ENCODE results near the gene UCK2. TPM values are rescaled to one million over a fixed set of nuclear protein-coding genes. Genes with fewer than 3 reads are reported as not detected.

UCK2 gene
- total RNA-seq, 1 donor from 2014 or later: 49.8 TPM

- no peaks in the 10 kb centered on the region for H3K4me1 Mint-ChIP-seq (ENCODE audit: unreplicated experiment)
- H3K36me3 Mint-ChIP-seq (ENCODE audit: unreplicated experiment): no peaks in the 10 kb centered on the region
- H3K4me3 Mint-ChIP-seq (ENCODE audit: unreplicated experiment): no peak overlapping the region
- H3K27me3 Mint-ChIP-seq (ENCODE audit: unreplicated experiment): peaks cover 4% of the 10 kb centered on the region
- no peak for DNase-seq (ENCODE audit: extremely low spot score, unreplicated experiment)
- no peak for TF ChIP-seq CTCF (IDR thresholded peaks at IDR 0.05)
- no peaks in the 10 kb centered on the region for H3K9me3 Mint-ChIP-seq (ENCODE audit: unreplicated experiment)
- H3K27ac Mint-ChIP-seq (ENCODE audit: unreplicated experiment): no peak overlapping the region
Observed at GRCh38 chr1:165960136-165960535, 132.7 kb downstream of the UCK2 start.

GRCh38 chr1:165960881-165961280, 133.5 kb downstream of the UCK2 start:
- peaks cover 4% of the 10 kb centered on the region for H3K27me3 Mint-ChIP-seq (ENCODE audit: unreplicated experiment)
- H3K4me1 Mint-ChIP-seq (ENCODE audit: unreplicated experiment): no peaks in the 10 kb centered on the region
- no peak overlapping the region for H3K27ac Mint-ChIP-seq (ENCODE audit: unreplicated experiment)
- no peak for DNase-seq (ENCODE audit: extremely low spot score, unreplicated experiment)
- no peaks in the 10 kb centered on the region for H3K36me3 Mint-ChIP-seq (ENCODE audit: unreplicated experiment)
- H3K9me3 Mint-ChIP-seq (ENCODE audit: unreplicated experiment): no peaks in the 10 kb centered on the region
- H3K4me3 Mint-ChIP-seq (ENCODE audit: unreplicated experiment): no peak overlapping the region
- TF ChIP-seq CTCF (IDR thresholded peaks at IDR 0.05): no peak

Other genes starting within 250 kb of the UCK2 start
- 130 and 139 TPM in 2 replicates for gene MGST3, start 196.4 kb upstream of the UCK2 start, total RNA-seq
- gene ALDH9A1, start 129.1 kb upstream of the UCK2 start, total RNA-seq: 37.1 and 43.3 TPM in 2 replicates
- gene TMCO1, start 58.7 kb upstream of the UCK2 start, total RNA-seq: 101 and 103 TPM in 2 replicates

Measured in osteocyte (in vitro differentiated cells).